DOHH2 (cell line): ENCODE measurements around the gene MIX23.

Experiments
- EZH2phosphoT487 ChIP-seq: fragments of 200-600 bp; sonication (generic); IDR thresholded peaks from 2 replicates; pipeline ENCODE4 v1.6.1; 2017; ENCODE audit warnings: borderline replicate concordance, mild to moderate bottlenecking, antibody characterized with exemption, low read length, moderate library complexity, mixed read lengths
- TF ChIP-seq, protein P1 (sequence below): fragments of 200-600 bp; sonication (generic); IDR thresholded peaks from one replicate; pipeline ENCODE4 v1.5.1; 2014; ENCODE audit warnings: antibody characterized with exemption, mild to moderate bottlenecking, low read depth, low read length; ENCODE audit not compliant: poor library complexity, severe bottlenecking

DNA sequence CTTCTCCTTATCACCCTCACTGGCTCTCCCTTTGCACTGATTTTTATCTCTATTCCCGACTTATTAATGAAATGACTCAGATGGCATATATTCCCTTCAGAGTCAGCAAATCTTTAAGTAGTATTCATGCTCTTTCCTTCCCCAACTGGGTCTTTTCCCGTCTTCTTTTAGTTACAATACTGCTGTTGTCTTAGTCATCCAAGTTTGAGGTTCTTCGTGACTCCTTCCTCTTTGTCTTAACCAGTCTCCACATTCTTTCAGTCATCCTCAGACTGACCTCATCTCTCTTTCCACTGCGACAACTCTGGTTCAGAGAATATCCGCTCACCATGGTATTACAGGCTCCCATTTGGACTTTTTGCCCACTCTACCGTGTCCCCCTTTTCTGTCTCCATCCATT lies 20.5 kb upstream of the MIX23 start:
- TF ChIP-seq, protein P1, sequence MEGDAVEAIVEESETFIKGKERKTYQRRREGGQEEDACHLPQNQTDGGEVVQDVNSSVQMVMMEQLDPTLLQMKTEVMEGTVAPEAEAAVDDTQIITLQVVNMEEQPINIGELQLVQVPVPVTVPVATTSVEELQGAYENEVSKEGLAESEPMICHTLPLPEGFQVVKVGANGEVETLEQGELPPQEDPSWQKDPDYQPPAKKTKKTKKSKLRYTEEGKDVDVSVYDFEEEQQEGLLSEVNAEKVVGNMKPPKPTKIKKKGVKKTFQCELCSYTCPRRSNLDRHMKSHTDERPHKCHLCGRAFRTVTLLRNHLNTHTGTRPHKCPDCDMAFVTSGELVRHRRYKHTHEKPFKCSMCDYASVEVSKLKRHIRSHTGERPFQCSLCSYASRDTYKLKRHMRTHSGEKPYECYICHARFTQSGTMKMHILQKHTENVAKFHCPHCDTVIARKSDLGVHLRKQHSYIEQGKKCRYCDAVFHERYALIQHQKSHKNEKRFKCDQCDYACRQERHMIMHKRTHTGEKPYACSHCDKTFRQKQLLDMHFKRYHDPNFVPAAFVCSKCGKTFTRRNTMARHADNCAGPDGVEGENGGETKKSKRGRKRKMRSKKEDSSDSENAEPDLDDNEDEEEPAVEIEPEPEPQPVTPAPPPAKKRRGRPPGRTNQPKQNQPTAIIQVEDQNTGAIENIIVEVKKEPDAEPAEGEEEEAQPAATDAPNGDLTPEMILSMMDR = no peak
- no peak for TF ChIP-seq EZH2phosphoT487
